ENCODE data around the gene MOB3A. TPM values are rescaled to one million over a fixed set of nuclear protein-coding genes. Genes with fewer than 3 reads are reported as not detected.

The MOB3A gene
- total and polyA plus RNA-seq, 8 donors = 9.9 to 181 (median 25.9) TPM

DNA sequence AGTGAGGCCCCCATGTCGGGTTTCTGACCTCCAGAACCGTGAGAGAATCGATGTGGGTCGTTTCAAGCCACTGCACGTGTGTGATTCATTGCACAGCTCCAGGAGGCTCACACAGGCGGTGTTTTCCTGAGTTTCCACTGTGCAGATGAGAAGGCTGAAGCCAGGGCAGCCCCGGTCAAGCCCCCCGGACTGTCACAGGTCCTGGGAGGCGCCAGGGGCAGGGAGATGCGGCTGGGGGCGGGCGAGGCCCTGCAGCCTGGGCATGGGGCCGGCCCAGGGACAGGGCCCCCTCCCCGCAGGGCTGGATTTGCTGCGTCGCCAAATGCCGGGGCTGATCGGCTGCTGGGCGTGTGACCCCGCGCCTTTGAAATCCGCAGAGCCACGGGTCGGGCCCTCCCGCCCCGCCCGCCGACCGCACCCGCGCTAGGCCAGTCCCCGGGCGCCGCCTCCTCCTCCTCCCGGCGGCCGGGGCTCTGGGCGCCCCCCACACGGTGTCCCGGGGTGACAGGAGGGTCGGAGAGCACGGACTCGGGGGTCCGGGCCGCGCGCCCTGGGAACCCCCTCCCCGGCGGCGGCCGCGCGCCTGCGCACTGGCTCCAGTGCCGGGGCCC is 35.1 kb downstream of the MOB3A start:
- peaks cover 73 to 91% (median 82%) of the 10 kb centered on the region in 4 donors for H3K4me1 ChIP-seq
- H3K27ac ChIP-seq = peak overlapping the region; percentile 99 to 100 (median 100)
- no peaks in the 10 kb centered on the region for H3K36me3 ChIP-seq
- intact Hi-C loops (cut with DNase I; ENCODE audit: low total_unique reads) = no loop called here
- TF ChIP-seq POLR2AphosphoS5 (IDR thresholded peaks at IDR 0.05) (peak in 2 of 3 donors; percentile 85 to 86), EP300 (IDR thresholded peaks at IDR 0.05) (no peak)
- TF ChIP-seq, protein P1, sequence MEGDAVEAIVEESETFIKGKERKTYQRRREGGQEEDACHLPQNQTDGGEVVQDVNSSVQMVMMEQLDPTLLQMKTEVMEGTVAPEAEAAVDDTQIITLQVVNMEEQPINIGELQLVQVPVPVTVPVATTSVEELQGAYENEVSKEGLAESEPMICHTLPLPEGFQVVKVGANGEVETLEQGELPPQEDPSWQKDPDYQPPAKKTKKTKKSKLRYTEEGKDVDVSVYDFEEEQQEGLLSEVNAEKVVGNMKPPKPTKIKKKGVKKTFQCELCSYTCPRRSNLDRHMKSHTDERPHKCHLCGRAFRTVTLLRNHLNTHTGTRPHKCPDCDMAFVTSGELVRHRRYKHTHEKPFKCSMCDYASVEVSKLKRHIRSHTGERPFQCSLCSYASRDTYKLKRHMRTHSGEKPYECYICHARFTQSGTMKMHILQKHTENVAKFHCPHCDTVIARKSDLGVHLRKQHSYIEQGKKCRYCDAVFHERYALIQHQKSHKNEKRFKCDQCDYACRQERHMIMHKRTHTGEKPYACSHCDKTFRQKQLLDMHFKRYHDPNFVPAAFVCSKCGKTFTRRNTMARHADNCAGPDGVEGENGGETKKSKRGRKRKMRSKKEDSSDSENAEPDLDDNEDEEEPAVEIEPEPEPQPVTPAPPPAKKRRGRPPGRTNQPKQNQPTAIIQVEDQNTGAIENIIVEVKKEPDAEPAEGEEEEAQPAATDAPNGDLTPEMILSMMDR (IDR thresholded peaks at IDR 0.05) = no peak
- peak; percentile 71 to 91 for DNase-seq
- peak overlapping the region; percentile 59 to 80 (median 62) for H3K4me3 ChIP-seq
- no peaks in the 10 kb centered on the region for H3K9me3 ChIP-seq
- H3K27me3 ChIP-seq = no peaks in the 10 kb centered on the region
- 0 to 1% (median 0%) methylated on average over 10 to 55 of the region's 55 CpGs for WGBS, 5 donors

DNA sequence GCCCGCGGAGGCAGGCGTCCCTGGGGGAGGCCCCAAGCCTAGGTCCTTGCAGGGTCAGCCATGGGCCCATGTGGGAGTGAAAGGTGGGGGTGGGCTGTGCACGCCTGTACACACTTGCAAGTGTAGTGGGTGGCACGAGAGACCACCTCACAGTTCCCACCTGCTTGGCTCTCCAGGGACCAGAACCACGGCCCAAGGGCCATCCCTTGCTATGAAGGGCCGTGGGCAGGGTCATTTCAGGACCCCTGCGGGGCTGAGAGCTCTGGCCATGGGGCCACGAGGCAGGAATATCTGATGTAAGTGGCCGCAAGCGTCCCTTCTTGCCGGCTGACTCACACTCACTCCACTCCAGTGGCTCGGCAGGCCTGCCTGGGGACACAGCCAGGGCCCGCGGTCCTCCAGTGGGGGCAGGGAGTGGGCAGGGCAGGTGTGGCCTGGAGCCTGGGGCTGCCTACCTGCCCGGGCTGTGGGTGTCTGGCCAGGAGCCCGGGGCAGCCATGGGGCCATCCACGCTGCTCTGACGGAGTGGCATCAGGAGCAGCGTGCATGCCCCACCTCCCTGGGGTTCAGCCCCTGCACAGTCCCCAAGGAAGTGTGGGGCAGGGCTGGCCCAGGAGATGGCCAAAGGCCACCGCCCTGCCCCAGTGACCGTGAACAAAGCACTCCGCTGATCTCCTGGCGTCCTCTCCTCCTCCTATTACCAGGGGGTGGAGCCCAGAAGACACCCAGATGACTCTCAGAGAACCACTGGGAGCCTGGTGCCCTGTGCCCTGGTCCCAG is 36.5 kb downstream of the MOB3A start:
- Histone ChIP-seq H3K27me3 (no peaks in the 10 kb centered on the region), H3K36me3 (no peaks in the 10 kb centered on the region), H3K4me1 (peaks cover 74 to 92% (median 83%) of the 10 kb centered on the region in 4 donors), H3K9me3 (no peaks in the 10 kb centered on the region), H3K4me3 (peak overlapping the region in 3 of 4 donors; percentile 59 to 80 (median 65)), H3K27ac (peak overlapping the region; percentile 99 to 100 (median 100))
- intact Hi-C loops (cut with DNase I; ENCODE audit: low total_unique reads) = no loop called here
- peak; percentile 78 to 92 for DNase-seq
- TF ChIP-seq POLR2A (IDR thresholded peaks at IDR 0.05) = no peak
- TF ChIP-seq POLR2AphosphoS5 (IDR thresholded peaks at IDR 0.05) = peak; percentile 15 to 89 (median 84)
- 24 to 47% (median 32%) methylated on average over 18 to 24 of the region's 24 CpGs for WGBS, 5 donors

DNA sequence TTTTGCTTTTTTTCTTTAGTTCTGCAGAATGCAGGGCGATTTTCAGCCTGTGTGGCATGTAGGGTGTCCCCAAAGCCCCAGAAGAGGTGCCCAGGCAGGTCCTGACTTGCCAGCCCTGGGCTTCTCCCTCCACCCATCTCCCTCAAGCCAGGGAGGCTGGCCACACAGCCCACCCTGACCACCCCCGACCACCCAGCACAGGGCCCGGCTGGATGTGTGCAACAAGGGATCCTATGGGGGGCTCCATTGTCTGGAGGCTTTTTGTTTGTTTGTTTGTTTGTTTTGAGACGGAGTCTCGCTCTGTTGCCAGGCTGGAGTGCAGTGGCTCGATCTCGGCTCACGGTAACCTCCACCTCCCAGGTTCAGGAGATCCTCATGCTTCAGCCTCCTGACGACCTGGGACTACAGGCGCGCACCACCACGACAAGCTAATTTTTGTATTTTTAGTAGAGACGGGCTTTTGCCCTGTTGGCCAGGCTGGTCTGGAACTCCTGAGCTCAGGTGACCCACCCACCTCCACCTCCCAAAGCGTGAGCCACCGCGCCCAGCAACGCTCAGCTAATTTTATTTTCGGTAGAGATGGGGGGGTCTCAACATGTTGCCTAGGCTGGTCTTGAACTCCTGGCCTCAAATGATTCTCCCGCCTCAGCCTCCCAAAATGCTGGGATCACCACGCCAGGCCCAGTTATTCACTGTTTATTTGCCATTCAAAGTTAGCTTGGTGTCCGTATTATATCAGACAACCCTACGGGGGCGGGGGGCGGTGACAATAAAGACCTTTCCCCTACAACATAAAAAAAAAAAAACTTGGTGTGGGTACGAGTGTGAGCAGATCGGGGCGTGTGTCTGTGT is 37.3 kb downstream of the MOB3A start:
- no peak for DNase-seq
- Histone ChIP-seq H3K36me3 (no peaks in the 10 kb centered on the region), H3K4me3 (peak overlapping the region in 1 of 4 donors; percentile 65), H3K27ac (peak overlapping the region; percentile 99 to 100 (median 100)), H3K27me3 (no peaks in the 10 kb centered on the region), H3K9me3 (no peaks in the 10 kb centered on the region), H3K4me1 (peaks cover 68 to 92% (median 85%) of the 10 kb centered on the region in 4 donors)
- intact Hi-C loops (cut with DNase I; ENCODE audit: low total_unique reads) = no loop called here
- WGBS, 5 donors = 72 to 82% (median 74%) methylated on average over 27 of the region's 27 CpGs
- TF ChIP-seq, protein P1 (IDR thresholded peaks at IDR 0.05) = no peak
- TF ChIP-seq POLR2A (IDR thresholded peaks at IDR 0.05) (no peak), EP300 (IDR thresholded peaks at IDR 0.05) (no peak), POLR2AphosphoS5 (IDR thresholded peaks at IDR 0.05) (no peak)

DNA sequence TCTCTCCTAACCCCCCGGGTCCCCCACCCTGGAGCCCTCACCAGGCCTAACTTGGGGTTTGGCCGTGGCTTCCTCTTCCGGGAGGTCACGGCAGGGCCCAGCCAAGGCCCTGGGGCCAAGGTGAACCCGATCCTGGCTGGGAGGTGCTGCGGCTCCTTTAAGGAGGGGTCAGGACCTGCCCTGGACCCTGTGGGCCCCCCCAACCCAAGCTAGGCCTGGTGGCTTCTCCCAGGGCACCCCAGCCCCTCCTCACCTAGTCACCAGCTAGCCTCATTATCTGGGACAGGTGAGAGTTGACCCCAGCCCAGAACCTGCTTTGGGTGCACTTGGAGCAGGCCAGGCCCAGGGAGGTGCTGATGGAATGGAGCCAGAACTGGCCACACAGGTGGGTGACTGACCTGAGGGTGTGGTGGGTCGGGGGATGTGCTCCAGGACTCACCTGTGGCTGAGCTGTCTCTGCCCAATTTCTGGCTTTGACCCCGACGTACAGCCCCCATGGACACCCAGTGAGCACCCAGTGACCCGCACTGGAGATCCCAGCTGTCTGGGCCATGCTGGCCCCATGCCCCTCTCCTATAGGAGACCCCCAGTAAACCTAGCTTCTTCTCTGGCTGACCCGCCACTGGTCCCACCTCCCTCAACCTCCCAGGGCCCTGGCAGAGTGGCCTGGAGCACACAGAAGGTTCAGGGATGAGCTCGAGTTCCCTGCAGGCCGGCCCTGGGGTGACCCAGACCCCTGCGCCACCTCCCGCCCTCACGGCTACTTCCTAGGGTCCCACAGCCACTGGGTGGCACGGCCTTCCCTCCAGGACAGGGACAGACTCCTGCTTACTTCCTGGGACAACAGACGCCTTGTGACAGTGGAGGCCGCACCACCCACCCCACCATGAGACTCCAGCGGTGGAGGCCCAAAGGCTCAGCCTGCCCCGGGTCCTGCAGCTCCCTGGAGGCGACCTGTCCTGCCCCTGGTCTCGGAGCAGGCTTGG is 38.3 kb downstream of the MOB3A start:
- Histone ChIP-seq H3K9me3 (no peaks in the 10 kb centered on the region), H3K4me3 (no peak overlapping the region), H3K36me3 (no peaks in the 10 kb centered on the region), H3K27ac (peak overlapping the region; percentile 33 to 100 (median 100)), H3K27me3 (no peaks in the 10 kb centered on the region), H3K4me1 (peaks cover 66 to 89% (median 88%) of the 10 kb centered on the region in 4 donors)
- TF ChIP-seq POLR2A (IDR thresholded peaks at IDR 0.05) (no peak), EP300 (IDR thresholded peaks at IDR 0.05) (no peak), POLR2AphosphoS5 (IDR thresholded peaks at IDR 0.05) (no peak)
- TF ChIP-seq, protein P1 (IDR thresholded peaks at IDR 0.05) = no peak
- WGBS, 5 donors = 80 to 93% (median 86%) methylated on average over 12 to 23 of the region's 23 CpGs
- DNase-seq = no peak
- intact Hi-C loops (cut with DNase I; ENCODE audit: low total_unique reads) = no loop called here

Data from stomach (tissue), 9 donors.